Hepatocyte (in vitro differentiated cells): ENCODE data around the gene EMILIN1. TPM values are rescaled to one million over a fixed set of nuclear protein-coding genes. Genes with fewer than 3 reads are reported as not detected.

Experiments
- DNase-seq: peaks from one replicate; pipeline ENCODE4 v3.0.0-alpha.2; 2016; ENCODE audit warnings: low spot score
- H2AFZ ChIP-seq: fragments of 200-600 bp; sonication (generic); 2 replicates; pipeline ENCODE4 v1.6.0; 2016; ENCODE audit warnings: antibody characterized with exemption, mild to moderate bottlenecking
- H3K27ac ChIP-seq: fragments of 200-600 bp; sonication (generic); 2 replicates; pipeline ENCODE4 v1.5.1; 2016; ENCODE audit warnings: mild to moderate bottlenecking
- H3K27me3 ChIP-seq: fragments of 200-600 bp; sonication (generic); 2 replicates; pipeline ENCODE4 v1.6.1; 2016
- H3K36me3 ChIP-seq: fragments of 200-600 bp; sonication (generic); replicated peaks from 2 replicates; pipeline ENCODE4 v1.5.1; 2016; ENCODE audit warnings: low read depth; ENCODE audit not compliant: insufficient read depth
- H3K4me1 ChIP-seq: fragments of 200-600 bp; sonication (generic); 2 replicates; pipeline ENCODE4 v1.5.1; 2016; ENCODE audit warnings: mild to moderate bottlenecking, moderate library complexity; ENCODE audit not compliant: insufficient read depth
- H3K4me2 ChIP-seq: fragments of 200-600 bp; sonication (generic); 2 replicates; pipeline ENCODE4 v1.6.0; 2016
- H3K4me3 ChIP-seq: fragments of 200-600 bp; sonication (generic); 2 replicates; pipeline ENCODE4 v1.5.1; 2016; ENCODE audit warnings: mild to moderate bottlenecking
- H3K79me2 ChIP-seq: fragments of 200-600 bp; sonication (generic); 2 replicates; pipeline ENCODE4 v1.6.0; 2017; ENCODE audit warnings: mild to moderate bottlenecking
- H3K9me2 ChIP-seq: fragments of 200-600 bp; sonication (generic); replicated peaks from 2 replicates; pipeline ENCODE4 v1.6.0; 2017; ENCODE audit warnings: mild to moderate bottlenecking; ENCODE audit not compliant: insufficient read depth
- H3K9me3 ChIP-seq: fragments of 200-600 bp; sonication (generic); 2 replicates; pipeline ENCODE4 v1.5.1; 2016; ENCODE audit warnings: low read depth, mild to moderate bottlenecking
- H4K20me1 ChIP-seq: fragments of 200-600 bp; sonication (generic); 2 replicates; pipeline ENCODE4 v1.6.0; 2016; ENCODE audit warnings: mild to moderate bottlenecking; ENCODE audit not compliant: insufficient read depth, poor library complexity, severe bottlenecking
- EZH2 ChIP-seq: fragments of 200-600 bp; sonication (generic); IDR thresholded peaks from 2 replicates; pipeline ENCODE4 v1.6.1; 2016; ENCODE audit warnings: antibody characterized with exemption, mild to moderate bottlenecking, borderline replicate concordance
- EZH2phosphoT487 ChIP-seq: fragments of 200-600 bp; sonication (generic); IDR thresholded peaks from one replicate; pipeline ENCODE4 v1.6.1; 2018; ENCODE audit warnings: antibody characterized with exemption, mild to moderate bottlenecking, low read depth, moderate library complexity; ENCODE audit not compliant: unreplicated experiment, severe bottlenecking
- WGBS: methylation state at CpG from one replicate; pipeline ENCODE4 v1.1.6; 2016; ENCODE audit warnings: low lambda C conversion rate; ENCODE audit errors: missing lambda C conversion rate; 5-methylcytosine and 5-hydroxymethylcytosine counted together
- polyA plus RNA-seq: library from polyadenylated mRNA; unstranded; fragments of >200 nt; fragmentation: Nextera tagmentation; extraction: Ambion mirVana; gene quantifications from 2 replicates; pipeline ENCODE4 v1.2.1, GENCODE V29; 2016
- total RNA-seq: library from RNA; depleted of rRNA; stranded (reverse); fragments of >200 nt; gene quantifications from 2 replicates; pipeline ENCODE4 v1.2.3, GENCODE V29; 2014
- TF ChIP-seq, protein P1 (sequence below): fragments of 200-600 bp; sonication (generic); IDR thresholded peaks from 2 replicates; pipeline ENCODE4 v1.5.1; 2016; ENCODE audit warnings: antibody characterized with exemption, mild to moderate bottlenecking; ENCODE audit not compliant: poor library complexity

The EMILIN1 gene
- total and polyA plus RNA-seq, 2 experiments from 2014 or later = 80.8 to 109 TPM

- no peak for TF ChIP-seq EZH2phosphoT487
- TF ChIP-seq, protein P1, sequence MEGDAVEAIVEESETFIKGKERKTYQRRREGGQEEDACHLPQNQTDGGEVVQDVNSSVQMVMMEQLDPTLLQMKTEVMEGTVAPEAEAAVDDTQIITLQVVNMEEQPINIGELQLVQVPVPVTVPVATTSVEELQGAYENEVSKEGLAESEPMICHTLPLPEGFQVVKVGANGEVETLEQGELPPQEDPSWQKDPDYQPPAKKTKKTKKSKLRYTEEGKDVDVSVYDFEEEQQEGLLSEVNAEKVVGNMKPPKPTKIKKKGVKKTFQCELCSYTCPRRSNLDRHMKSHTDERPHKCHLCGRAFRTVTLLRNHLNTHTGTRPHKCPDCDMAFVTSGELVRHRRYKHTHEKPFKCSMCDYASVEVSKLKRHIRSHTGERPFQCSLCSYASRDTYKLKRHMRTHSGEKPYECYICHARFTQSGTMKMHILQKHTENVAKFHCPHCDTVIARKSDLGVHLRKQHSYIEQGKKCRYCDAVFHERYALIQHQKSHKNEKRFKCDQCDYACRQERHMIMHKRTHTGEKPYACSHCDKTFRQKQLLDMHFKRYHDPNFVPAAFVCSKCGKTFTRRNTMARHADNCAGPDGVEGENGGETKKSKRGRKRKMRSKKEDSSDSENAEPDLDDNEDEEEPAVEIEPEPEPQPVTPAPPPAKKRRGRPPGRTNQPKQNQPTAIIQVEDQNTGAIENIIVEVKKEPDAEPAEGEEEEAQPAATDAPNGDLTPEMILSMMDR = no peak
- TF ChIP-seq EZH2 = no peak
- Histone ChIP-seq H3K4me2 (peak overlapping the region; percentile 80), H3K36me3 (no peaks in the 10 kb centered on the region), H3K79me2 (peaks cover 21% of the 10 kb centered on the region), H2AFZ (no peak overlapping the region), H3K9me2 (no peaks in the 10 kb centered on the region), H3K4me3 (peak overlapping the region; percentile 61), H3K9me3 (no peaks in the 10 kb centered on the region), H3K27ac (peak overlapping the region; percentile 98), H3K27me3 (no peaks in the 10 kb centered on the region), H3K4me1 (peaks cover 16% of the 10 kb centered on the region), H4K20me1 (peaks cover 3% of the 10 kb centered on the region)
- WGBS = 67% methylated on average over 14 of the region's 14 CpGs
- DNase-seq = no peak
Observed at GRCh38 chr2:27079233-27080139, 1.1 kb downstream of the EMILIN1 start.

DNA sequence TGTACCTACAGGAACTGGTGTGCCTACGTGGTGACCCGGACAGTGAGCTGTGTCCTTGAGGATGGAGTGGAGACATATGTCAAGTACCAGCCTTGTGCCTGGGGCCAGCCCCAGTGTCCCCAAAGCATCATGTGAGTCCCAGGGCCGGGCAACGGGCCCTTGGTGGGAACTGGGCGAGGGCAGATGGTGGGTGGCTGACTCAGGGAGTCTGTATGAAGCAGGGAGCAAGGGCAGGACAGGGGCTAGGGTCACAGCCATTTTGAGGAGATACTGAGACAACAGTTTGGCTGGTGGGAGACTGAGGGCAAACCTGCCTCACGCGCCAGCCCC is 1.7 kb downstream of the EMILIN1 start:
- Histone ChIP-seq H3K4me2 (peak overlapping the region; percentile 80), H3K4me3 (no peak overlapping the region), H3K4me1 (peaks cover 16% of the 10 kb centered on the region), H4K20me1 (peaks cover 3% of the 10 kb centered on the region), H3K9me3 (no peaks in the 10 kb centered on the region), H2AFZ (no peak overlapping the region), H3K36me3 (no peaks in the 10 kb centered on the region), H3K79me2 (peaks cover 21% of the 10 kb centered on the region), H3K27me3 (no peaks in the 10 kb centered on the region), H3K27ac (peak overlapping the region; percentile 31), H3K9me2 (no peaks in the 10 kb centered on the region)
- no peak for TF ChIP-seq EZH2phosphoT487
- TF ChIP-seq, protein P1 = no peak
- TF ChIP-seq EZH2 = no peak
- no peak for DNase-seq
- 88% methylated on average over 7 of the region's 7 CpGs for WGBS

DNA sequence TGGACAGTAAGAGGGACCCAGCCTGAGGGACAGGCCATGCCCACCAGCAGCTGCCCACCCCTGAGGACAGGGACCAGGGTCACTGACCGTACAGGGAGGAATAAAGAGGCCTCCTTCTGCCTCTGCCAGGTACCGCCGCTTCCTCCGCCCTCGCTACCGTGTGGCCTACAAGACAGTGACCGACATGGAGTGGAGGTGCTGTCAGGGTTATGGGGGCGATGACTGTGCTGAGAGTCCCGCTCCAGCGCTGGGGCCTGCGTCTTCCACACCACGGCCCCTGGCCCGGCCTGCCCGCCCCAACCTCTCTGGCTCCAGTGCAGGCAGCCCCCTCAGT is 2.2 kb downstream of the EMILIN1 start:
- Histone ChIP-seq H3K9me3 (no peaks in the 10 kb centered on the region), H3K79me2 (peaks cover 21% of the 10 kb centered on the region), H3K4me2 (peak overlapping the region; percentile 80), H2AFZ (no peak overlapping the region), H3K4me1 (peaks cover 17% of the 10 kb centered on the region), H4K20me1 (peaks cover 3% of the 10 kb centered on the region), H3K9me2 (no peaks in the 10 kb centered on the region), H3K4me3 (no peak overlapping the region), H3K36me3 (no peaks in the 10 kb centered on the region), H3K27ac (peak overlapping the region; percentile 16), H3K27me3 (no peaks in the 10 kb centered on the region)
- TF ChIP-seq, protein P1 = no peak
- no peak for TF ChIP-seq EZH2
- TF ChIP-seq EZH2phosphoT487 = no peak
- WGBS = 93% methylated on average over 14 of the region's 14 CpGs
- DNase-seq = no peak
